Astrocyte (in vitro differentiated cells and primary cell): ENCODE results near the gene LIPC.

Experiments
- CTCF ChIP-seq: IDR thresholded peaks from 2 replicates; pipeline ENCODE4 v1.5.1; 2011; ENCODE audit warnings: low read depth, mild to moderate bottlenecking, inconsistent platforms, low read length, moderate library complexity; ENCODE audit not compliant: insufficient read depth
- EZH2 ChIP-seq: IDR thresholded peaks from 2 replicates; pipeline ENCODE4 v1.6.1; 2012; ENCODE audit warnings: mild to moderate bottlenecking, low read length, inconsistent platforms; ENCODE audit not compliant: insufficient read depth

GRCh38 chr15:58584789-58585461 lies 153.1 kb downstream of the LIPC start:
- TF ChIP-seq EZH2: no peak
- no peak for TF ChIP-seq CTCF
